GM19193 (cell line): ENCODE measurements around the gene PLEKHG3.

Experiments
- POLR2A ChIP-seq: IDR thresholded peaks from 4 replicates; pipeline ENCODE4 v1.6.1; 2011; ENCODE audit not compliant: insufficient read depth, insufficient read length; ENCODE audit errors: extremely low read depth

Gene PLEKHG3

GRCh38 chr14:64682843-64683242 is 21.4 kb upstream of the PLEKHG3 start:
- TF ChIP-seq POLR2A = no peak

GRCh38 chr14:64683264-64683663 is 21.0 kb upstream of the PLEKHG3 start:
- TF ChIP-seq POLR2A = no peak

GRCh38 chr14:64684091-64684490 is 20.1 kb upstream of the PLEKHG3 start:
- no peak for TF ChIP-seq POLR2A

- TF ChIP-seq POLR2A = no peak
Observed at GRCh38 chr14:64685371-64686281, 18.6 kb upstream of the PLEKHG3 start.

GRCh38 chr14:64686282-64686615 is 18.0 kb upstream of the PLEKHG3 start:
- no peak for TF ChIP-seq POLR2A

- TF ChIP-seq POLR2A = no peak
Observed at GRCh38 chr14:64688031-64688430, 16.2 kb upstream of the PLEKHG3 start.

GRCh38 chr14:64688811-64689281 is 15.4 kb upstream of the PLEKHG3 start:
- TF ChIP-seq POLR2A = no peak

- TF ChIP-seq POLR2A = no peak
Observed at GRCh38 chr14:64689289-64689688, 14.9 kb upstream of the PLEKHG3 start.

GRCh38 chr14:64691376-64691775 is 12.8 kb upstream of the PLEKHG3 start:
- TF ChIP-seq POLR2A = no peak

- TF ChIP-seq POLR2A = no peak
Observed at GRCh38 chr14:64692189-64692985, 11.8 kb upstream of the PLEKHG3 start.

GRCh38 chr14:64692986-64693809 is 11.0 kb upstream of the PLEKHG3 start:
- TF ChIP-seq POLR2A = no peak

- no peak for TF ChIP-seq POLR2A
Observed at GRCh38 chr14:64693810-64694165, 10.4 kb upstream of the PLEKHG3 start.

GRCh38 chr14:64695071-64695470 is 9.2 kb upstream of the PLEKHG3 start:
- TF ChIP-seq POLR2A = no peak

GRCh38 chr14:64696355-64696857 is 7.8 kb upstream of the PLEKHG3 start:
- TF ChIP-seq POLR2A = no peak

- TF ChIP-seq POLR2A = no peak
Observed at GRCh38 chr14:64698903-64699302, 5.3 kb upstream of the PLEKHG3 start.
